ENCODE results near the gene PPARGC1A. TPM values are rescaled to one million over a fixed set of nuclear protein-coding genes. Genes with fewer than 3 reads are reported as not detected.

PPARGC1A gene
- total and polyA plus RNA-seq, 2 of the 13 experiments (the other 11 are each of a cell fraction or from before 2014, with no cell fraction given): 20.7 to 37.3 TPM

DNA sequence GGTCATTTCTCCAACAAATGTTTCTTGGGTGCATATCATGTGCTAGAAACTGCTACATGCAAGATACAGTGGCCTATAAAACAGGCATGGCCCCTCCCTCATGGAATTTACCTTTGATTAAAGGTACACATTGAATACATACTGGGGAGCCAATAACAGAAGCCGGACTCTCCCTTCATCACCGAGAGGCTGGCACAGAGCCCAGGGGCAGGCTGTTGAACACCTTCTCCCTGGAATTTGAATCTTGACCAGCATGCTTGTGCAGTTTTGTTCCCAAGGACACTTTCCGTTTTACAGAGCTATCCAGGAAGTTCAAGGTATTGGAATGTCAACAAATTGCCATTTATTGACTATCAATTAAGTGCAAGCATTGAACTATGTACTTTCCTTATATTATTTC is 33.2 kb downstream of the PPARGC1A start (continued):
- TF ChIP-seq SOX13 (IDR thresholded peaks at IDR 0.05): 0 out of 2 replicates have a peak, but pooled peaks have one; percentile 18
- TF ChIP-seq SOX13 (CRISPR knock-in tag; conservative IDR thresholded peaks at IDR 0.05 in 1 of 2, IDR thresholded peaks at IDR 0.05 in 1 of 2): peak in 1 of 2 experiments; percentile 76; a peak in 2 of 4 replicates

DNA sequence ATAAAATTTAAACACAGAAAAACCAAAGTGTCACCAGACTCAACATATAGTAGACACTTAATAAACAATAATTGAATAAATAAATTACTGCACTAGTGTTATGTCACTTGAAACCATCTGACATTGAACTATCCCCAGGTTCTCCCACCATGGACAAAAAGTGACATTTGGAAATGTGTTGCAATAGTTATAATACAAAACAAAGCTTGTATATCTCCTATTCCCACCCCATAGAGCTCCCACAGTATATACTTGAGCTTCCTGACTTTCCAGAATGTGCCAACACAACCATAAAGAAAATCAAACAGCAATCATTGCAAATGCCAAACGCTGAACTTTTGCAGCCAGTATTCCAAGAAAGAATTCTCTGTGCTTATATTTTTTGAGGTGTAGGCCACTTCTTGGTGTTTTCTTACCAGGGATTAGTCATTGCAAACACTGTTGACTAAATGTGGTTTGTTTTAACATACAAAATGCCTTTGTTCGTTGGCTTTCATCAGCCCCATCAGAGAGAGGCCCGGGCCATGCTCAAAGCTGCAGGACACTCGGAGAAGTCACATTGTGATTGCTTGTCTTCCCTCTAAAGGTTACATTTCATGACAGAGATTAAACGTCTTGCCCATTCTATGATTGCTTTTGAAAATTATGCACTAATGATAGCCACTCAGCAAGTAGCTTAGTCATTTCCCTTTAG is 33.8 kb downstream of the PPARGC1A start:
- H3K79me2 ChIP-seq (ENCODE audit: insufficient read depth, low read length): peaks cover 68% of the 10 kb centered on the region
- no peaks in the 10 kb centered on the region for H4K20me1 ChIP-seq (ENCODE audit: insufficient read depth, low read length)
- no TSS peak for BruUV-seq (replicated peaks)
- no peak overlapping the region for H2AFZ ChIP-seq (ENCODE audit: low read length)
- ATAC-seq (peak; percentile 82), DNase-seq (ENCODE audit: low spot score) (peak; percentile 72), FAIRE-seq (no peak)
- no peaks in the 10 kb centered on the region for H3K9me3 ChIP-seq (ENCODE audit: low read length)
- H3K27me3 ChIP-seq (ENCODE audit: control insufficient read depth in 1 of 2, insufficient read depth in 2 of 2, low read length in 2 of 2): no peaks in the 10 kb centered on the region
- H3K27ac ChIP-seq (ENCODE audit: extremely low read length, insufficient read depth, low read length): peak overlapping the region; percentile 77
- H3K4me2 ChIP-seq (ENCODE audit: low read depth, low read length): peak overlapping the region; percentile 68
- 11% methylated on average over 5 of the region's 5 CpGs for WGBS (ENCODE audit: low lambda C conversion rate)
- peak overlapping the region in 1 of 3 experiments; percentile 27; a peak in 1 of 6 replicates for H3K4me3 ChIP-seq (replicated peaks in 1 of 3; ENCODE audit: insufficient read depth in 1 of 3, low read depth in 2 of 3, low read length in 3 of 3)
- ChIA-PET POLR2A (interaction anchor here (0.6 to 2.7 kb wide), 7 partner anchors 9 to 282 kb away, joined by 3 to 18 read pairs (median 6); partner anchors contain the start of gene PPARGC1A), CTCF (ENCODE audit: low intra/inter-chr PET ratio, low total read pairs) (no interaction called here)
- intact Hi-C loops (cut with micrococcal nuclease; ENCODE audit: unreplicated experiment) (no loop called here), in situ Hi-C loops (cut with HindIII; ENCODE audit: extremely low pct_ligation_motif_present, low pct_unique_long_range_greater_than_20kb) (no loop called here)
- peak overlapping the region; percentile 26; the same call in 1 of the 2 replicates for H3K9ac ChIP-seq (ENCODE audit: insufficient read depth, low read depth, low read length)
- H3K36me3 ChIP-seq (replicated peaks in 1 of 2; ENCODE audit: control insufficient read depth in 1 of 2, insufficient read depth in 2 of 2, low read length in 2 of 2): peaks cover 1 to 7% of the 10 kb centered on the region in 2 experiments; a peak in 2 of 5 replicates
- peaks cover 74% of the 10 kb centered on the region for H3K4me1 ChIP-seq (ENCODE audit: insufficient read depth, low read length)
- TF ChIP-seq, protein P1, sequence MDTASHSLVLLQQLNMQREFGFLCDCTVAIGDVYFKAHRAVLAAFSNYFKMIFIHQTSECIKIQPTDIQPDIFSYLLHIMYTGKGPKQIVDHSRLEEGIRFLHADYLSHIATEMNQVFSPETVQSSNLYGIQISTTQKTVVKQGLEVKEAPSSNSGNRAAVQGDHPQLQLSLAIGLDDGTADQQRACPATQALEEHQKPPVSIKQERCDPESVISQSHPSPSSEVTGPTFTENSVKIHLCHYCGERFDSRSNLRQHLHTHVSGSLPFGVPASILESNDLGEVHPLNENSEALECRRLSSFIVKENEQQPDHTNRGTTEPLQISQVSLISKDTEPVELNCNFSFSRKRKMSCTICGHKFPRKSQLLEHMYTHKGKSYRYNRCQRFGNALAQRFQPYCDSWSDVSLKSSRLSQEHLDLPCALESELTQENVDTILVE (CRISPR knock-in tag; IDR thresholded peaks at IDR 0.05): 0 out of 2 replicates have a peak, but pooled peaks have one; percentile 38
- 0 out of 2 replicates have a peak, but pooled peaks have one; percentile 6 for TF ChIP-seq FOXK1 (CRISPR knock-in tag; IDR thresholded peaks at IDR 0.05; ENCODE audit: borderline replicate concordance, low read depth)
- TF ChIP-seq KAT8 (CRISPR knock-in tag; IDR thresholded peaks at IDR 0.05): 0 out of 2 replicates have a peak, but pooled peaks have one; percentile 11
- TF ChIP-seq MXD4 (CRISPR knock-in tag; IDR thresholded peaks at IDR 0.05): 0 out of 2 replicates have a peak, but pooled peaks have one; percentile 11
- no peak for TF ChIP-seq ESRRA (CRISPR knock-in tag; IDR thresholded peaks at IDR 0.05; ENCODE audit: low read depth)
- no peak for TF ChIP-seq SOX13 (IDR thresholded peaks at IDR 0.05)
- TF ChIP-seq SOX13 (CRISPR knock-in tag; conservative IDR thresholded peaks at IDR 0.05 in 1 of 2, IDR thresholded peaks at IDR 0.05 in 1 of 2): peak in 1 of 2 experiments; percentile 89; a peak in 2 of 4 replicates
- peak; percentile 44 for TF ChIP-seq RARA (CRISPR knock-in tag; IDR thresholded peaks at IDR 0.05)
- no peak for TF ChIP-seq KAT7 (CRISPR knock-in tag; IDR thresholded peaks at IDR 0.05; ENCODE audit: borderline replicate concordance)
- TF ChIP-seq HMG20A (CRISPR knock-in tag; IDR thresholded peaks at IDR 0.05; ENCODE audit: borderline replicate concordance): peak; percentile 50
- TF ChIP-seq FOSL2 (CRISPR knock-in tag; IDR thresholded peaks at IDR 0.05): peak; percentile 85
- TF ChIP-seq, protein P2, sequence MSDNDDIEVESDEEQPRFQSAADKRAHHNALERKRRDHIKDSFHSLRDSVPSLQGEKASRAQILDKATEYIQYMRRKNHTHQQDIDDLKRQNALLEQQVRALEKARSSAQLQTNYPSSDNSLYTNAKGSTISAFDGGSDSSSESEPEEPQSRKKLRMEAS (IDR thresholded peaks at IDR 0.05): peak; percentile 31; the same call in 1 of the 2 replicates
- TF ChIP-seq SIX1 (CRISPR knock-in tag; IDR thresholded peaks at IDR 0.05; ENCODE audit: borderline replicate concordance): no peak
- TF ChIP-seq KLF9 (CRISPR knock-in tag; IDR thresholded peaks at IDR 0.05; ENCODE audit: low read depth): no peak
- TF ChIP-seq ISL2 (CRISPR knock-in tag; IDR thresholded peaks at IDR 0.05): peak; percentile 52; the same call in 1 of the 2 replicates
- peak; percentile 68; the same call in 1 of the 2 replicates for TF ChIP-seq SOX5 (CRISPR knock-in tag; IDR thresholded peaks at IDR 0.05; ENCODE audit: borderline replicate concordance)
- TF ChIP-seq SOX6 (IDR thresholded peaks at IDR 0.05): no peak
- TF ChIP-seq SOX6 (CRISPR knock-in tag; IDR thresholded peaks at IDR 0.05): peak; percentile 82
- TF ChIP-seq, protein P3, sequence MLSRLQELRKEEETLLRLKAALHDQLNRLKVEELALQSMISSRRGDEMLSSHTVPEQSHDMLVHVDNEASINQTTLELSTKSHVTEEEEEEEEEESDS (CRISPR knock-in tag; IDR thresholded peaks at IDR 0.05; ENCODE audit: borderline replicate concordance): no peak
- no peak for TF ChIP-seq ZNF138 (CRISPR knock-in tag; IDR thresholded peaks at IDR 0.05; ENCODE audit: low read depth)
- no peak for TF ChIP-seq CERS6 (CRISPR knock-in tag; IDR thresholded peaks at IDR 0.05)
- TF ChIP-seq SP1 (IDR thresholded peaks at IDR 0.05): no peak
- TF ChIP-seq SP1 (CRISPR knock-in tag; IDR thresholded peaks at IDR 0.05): no peak

All from HepG2 (cell line).